Inflammatory macrophage (primary cell): Measurements from ENCODE around the gene RUNX2.

Experiments used
- DNase-seq, 2 donors: peaks; one replicate each; pipeline ENCODE4 v3.0.0-alpha.2; 2020 to 2022

The RUNX2 gene

DNA sequence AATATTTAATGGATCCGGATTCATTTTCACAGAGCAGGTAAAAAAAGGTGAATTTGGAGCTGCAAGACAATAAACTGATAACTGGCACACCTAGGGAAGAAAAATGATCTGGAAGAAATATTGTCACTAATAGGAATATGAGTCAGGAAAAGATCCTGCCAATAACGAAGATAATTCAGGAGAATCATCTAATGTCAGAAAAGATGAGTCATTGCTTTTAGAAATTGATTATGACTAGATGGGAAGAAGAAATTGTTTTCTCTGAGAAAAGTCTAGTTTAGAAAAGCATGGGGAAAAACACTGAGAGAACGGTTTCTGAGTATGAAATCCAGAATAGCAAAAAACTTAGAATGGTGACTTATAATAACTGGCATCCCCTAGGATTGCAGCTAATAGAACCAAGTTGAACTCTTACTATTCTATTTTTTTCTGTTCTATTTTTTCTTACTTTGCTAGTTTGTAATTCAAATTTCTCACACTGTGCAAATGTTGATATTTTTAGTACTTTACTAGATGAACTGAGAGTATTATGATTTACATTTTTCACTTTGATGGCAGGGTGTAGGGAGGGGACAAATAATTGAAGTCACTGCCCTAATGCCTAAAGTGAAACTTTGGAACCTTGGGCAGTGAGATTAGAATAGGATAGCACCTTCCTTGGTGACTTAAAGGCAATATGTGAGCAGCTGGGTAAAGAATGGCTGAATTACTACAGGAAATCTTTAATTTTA lies 87.8 kb downstream of the RUNX2 start:
- no peak for DNase-seq

DNA sequence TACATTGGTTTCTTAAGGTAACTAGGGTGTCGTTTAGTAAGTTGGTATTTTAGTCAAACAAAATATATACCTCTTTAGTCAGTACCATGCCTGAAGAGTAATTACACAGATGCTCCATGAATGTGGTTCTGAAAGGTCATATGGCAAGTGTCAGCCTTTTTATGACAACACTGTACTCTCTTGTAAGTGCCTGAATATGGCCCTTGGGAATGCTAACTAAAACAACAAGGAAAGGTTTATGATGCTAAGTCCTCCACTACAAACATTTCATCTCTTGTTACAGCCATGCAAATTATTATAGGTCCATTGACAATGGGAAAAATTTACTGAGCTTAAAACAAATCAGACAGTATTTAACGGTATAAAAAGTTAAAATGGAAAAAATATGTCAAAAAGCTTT lies 88.6 kb downstream of the RUNX2 start:
- DNase-seq: no peak

DNA sequence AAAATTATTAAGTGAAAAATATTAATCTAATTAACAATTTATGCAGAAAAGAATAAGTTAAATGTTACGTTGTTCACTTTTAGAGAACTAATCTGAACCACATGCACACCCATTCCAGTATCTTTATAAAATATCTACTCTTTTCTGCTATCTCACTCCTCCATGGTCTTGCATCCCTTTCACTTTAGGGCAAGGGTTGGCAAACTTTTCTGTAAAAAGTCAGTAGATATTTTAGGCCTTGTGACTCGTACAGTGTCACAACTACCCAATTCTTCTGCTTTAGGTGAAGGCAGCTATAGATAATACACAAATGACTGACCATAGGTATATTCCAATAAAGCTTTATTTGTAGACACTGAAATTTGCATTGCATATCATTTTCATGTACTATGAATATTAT lies 89.3 kb downstream of the RUNX2 start:
- DNase-seq: no peak

- DNase-seq: peak; percentile 68 to 77
Observed at GRCh38 chr6:45419571-45420082, 91.5 kb downstream of the RUNX2 start.

GRCh38 chr6:45420083-45420908 lies 92.2 kb downstream of the RUNX2 start:
- DNase-seq: peak in 1 of 2 donors; percentile 40

DNA sequence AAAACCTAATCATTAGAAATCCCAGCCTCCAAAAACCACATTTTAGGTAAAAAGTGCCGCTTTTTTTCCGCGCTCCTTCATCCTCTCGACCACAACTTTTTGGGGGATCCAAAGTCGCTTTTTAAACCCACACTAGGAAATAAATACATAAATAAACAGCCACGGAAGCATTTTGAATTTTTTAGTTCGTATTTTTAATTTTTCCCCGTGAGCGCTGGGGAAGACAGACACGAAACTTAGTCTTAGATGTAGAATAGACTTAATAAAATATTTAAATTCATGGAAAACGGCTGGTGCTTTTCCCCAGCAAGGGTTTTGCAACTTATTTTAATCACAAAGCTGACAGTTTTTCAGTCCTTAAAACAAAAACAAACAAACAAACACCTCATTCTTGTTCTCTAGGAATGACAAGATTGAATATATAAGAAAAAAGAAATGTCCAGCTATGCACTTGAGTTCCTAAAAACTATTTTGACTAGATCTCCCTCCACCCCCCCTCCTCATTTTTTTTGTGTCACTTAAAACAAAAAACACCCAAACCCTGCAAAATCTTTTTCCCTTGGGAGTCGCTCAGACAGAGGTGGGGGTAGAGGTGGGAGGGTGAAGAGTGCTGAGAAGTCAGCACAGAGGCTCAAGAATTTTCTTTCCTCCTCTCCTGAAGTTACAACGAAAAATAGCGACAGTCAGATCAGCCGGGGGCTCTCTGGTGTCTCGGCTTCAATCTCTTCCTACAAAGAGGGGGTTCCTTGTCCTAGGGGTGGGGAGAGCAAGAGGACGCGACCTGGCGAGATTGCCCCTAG lies 93.0 kb downstream of the RUNX2 start:
- DNase-seq: no peak

DNA sequence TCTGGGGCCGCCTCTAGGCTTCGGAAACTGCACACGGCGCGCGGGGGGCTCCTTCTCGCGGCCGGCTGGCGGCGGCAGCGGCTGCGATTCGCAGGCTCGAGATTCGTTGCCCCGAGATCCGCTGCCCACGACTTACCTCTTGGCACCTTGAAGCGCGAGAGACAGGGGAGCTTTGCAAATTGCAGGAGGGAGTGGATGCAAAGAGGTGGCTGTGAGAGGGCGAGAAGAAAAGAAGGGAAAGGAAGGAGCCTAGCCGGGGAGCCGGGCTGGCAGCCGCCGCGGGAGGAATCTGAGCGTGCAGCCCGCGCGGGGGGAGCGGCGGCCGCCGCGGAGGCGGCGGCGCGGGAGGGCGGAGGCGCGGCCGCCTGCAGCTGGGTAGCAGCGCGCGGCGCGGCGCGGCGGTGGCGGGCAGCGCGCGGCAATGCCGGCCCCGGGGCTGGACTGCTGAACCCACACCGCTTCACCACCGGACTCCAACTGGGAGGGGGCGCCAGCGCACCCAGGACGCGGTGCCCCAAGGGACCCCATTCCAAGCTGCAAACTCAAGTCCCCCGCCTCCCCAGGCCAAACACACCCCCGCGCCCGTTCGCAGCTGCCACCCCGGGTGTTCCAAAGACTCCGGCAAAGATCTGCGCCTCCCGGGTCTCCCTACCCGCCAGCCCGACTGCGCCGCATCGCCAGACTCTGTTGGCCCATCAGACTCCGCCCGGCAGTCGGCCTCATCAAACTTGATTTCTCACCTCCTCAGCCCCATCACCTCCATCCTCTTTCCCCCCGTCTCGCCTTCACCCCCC lies 93.8 kb downstream of the RUNX2 start:
- DNase-seq: peak in 1 of 2 donors; percentile 37

DNA sequence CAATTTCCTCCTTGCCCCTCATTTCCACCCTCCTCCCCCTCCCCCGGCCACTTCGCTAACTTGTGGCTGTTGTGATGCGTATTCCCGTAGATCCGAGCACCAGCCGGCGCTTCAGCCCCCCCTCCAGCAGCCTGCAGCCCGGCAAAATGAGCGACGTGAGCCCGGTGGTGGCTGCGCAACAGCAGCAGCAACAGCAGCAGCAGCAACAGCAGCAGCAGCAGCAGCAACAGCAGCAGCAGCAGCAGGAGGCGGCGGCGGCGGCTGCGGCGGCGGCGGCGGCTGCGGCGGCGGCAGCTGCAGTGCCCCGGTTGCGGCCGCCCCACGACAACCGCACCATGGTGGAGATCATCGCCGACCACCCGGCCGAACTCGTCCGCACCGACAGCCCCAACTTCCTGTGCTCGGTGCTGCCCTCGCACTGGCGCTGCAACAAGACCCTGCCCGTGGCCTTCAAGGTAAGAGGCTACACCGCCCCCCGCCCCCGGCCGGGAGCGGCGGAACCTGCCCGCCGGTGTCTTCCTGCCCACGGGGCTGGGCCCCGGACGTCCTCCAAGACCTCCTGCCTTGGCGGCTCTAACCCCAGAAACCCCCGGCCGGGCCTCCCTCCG lies 94.5 kb downstream of the RUNX2 start:
- DNase-seq: peak in 1 of 2 donors; percentile 49

DNA sequence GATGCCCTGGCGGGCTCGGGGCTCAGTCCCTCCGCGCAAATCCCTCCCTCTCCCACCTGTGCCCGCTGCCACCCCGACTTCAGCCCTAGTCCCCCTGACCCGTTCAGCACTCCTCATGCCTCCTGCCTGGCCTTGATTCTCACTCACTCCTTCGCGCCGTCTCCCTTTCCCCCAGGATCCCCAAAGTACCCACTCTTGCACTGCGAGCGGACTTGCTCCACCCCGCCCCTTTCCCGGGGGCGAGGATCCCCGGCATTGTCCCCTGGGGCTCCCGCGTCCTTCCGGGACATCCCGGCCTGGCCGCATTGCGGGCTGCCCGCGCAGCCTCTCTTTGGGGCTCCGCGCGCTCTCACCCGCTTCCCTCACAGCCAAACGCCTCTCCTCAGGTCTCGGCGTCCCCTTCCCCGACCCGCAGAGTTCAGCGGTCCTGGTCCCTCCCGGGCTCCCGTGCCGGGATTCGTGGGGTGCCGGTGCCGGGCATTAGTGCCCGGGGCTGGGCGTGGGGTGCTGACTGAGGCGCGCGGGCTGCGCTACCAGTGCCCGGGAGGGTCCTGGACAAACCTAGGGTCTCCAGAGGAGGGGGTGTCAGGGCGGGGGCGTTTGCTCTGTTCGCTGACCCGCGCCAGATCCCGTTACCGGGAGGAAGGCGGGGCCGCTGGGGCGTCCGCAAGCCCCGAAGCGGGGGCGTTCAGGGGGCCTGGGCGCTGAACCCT lies 95.1 kb downstream of the RUNX2 start:
- DNase-seq: no peak

DNA sequence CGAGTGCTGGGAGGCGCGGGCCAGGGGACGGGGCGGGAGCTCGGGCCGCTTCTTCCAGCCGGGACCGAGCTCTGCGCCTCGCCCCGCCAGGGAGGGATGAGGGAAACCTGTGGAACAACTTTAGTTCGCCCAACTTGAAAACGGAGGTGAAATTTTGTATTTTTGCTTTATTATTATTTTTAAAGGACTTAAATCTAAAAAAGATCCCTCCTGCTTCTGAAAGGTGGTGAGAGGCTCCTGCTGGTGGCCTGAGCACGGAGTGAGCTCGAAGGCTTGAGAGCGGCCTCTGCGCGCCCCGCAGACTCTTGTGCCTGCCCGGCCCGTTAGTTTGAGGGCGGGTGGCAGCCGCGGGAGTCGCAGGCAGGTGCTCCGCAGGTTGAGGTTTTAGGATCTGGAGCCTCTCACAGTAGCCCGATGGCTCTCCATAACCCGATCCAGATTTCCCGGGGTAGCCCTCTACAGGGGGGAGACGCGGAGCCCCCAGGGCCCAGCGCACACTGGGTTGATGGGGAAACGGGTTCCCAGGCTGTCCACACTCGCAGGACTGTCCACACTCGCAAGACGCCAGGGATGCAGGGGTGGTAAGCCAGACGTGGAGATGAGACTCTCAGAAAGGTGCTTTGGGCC lies 95.8 kb downstream of the RUNX2 start:
- no peak for DNase-seq

DNA sequence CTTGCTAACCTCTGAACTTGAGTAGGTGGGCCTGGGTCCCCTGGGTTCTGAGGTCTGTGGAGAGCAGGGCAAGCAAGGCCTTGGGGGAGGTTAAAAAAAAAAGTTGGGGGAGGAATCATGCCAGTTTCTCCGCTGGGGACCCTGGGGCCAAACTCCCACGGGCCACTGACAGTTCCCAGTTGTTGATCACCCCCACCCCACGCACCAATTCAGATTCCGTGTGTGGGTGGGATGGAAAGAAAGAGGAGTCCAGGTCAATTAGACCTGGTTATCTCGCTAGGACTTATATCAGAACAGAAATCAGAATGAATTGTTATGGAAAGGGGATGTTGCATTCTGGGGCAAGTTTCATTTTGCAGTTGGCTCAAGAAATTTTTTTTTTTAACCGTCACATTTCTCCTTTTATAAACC lies 96.3 kb downstream of the RUNX2 start:
- DNase-seq: no peak

DNA sequence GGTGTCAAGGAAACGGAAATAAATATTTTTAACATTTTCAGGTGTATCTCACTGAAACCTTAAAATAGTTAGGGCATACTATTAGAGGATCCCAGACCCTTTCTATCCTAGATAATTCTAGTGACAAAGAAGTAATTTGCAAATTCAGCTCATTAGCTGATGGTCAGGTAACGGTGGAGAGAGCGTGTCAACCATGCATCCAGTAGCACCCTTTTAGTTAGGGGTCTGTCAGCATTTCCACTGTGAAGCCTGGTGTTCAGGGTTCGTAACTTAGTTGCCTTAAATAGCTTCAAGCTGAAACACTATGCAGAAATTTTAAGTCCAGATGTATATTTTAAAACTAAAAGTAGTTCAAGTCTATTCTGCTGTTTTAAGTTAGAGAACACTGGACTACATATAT lies 98.1 kb downstream of the RUNX2 start:
- no peak for DNase-seq

DNA sequence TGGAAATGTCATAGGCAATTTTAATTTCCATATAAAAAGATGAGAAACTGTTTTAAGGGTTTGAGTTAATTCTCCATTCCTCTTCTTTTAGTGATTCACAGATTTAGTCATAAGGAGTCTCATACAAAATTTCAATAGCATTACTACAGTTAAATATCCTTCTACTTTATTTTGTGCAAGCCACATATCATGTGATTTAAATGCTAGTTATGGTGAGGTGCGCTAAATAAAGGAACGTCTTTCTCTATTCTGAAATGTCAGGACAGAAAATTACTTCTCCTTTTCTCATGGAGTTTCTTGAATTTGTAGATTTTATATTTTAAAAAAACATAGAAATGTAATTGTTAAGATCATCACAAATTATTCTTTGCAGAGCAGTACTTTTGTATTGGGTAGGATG lies 99.6 kb downstream of the RUNX2 start:
- peak in 1 of 2 donors; percentile 72 for DNase-seq

GRCh38 chr6:45428727-45429126 lies 100.6 kb downstream of the RUNX2 start:
- DNase-seq: no peak

GRCh38 chr6:45430590-45431202 lies 102.6 kb downstream of the RUNX2 start:
- no peak for DNase-seq

DNA sequence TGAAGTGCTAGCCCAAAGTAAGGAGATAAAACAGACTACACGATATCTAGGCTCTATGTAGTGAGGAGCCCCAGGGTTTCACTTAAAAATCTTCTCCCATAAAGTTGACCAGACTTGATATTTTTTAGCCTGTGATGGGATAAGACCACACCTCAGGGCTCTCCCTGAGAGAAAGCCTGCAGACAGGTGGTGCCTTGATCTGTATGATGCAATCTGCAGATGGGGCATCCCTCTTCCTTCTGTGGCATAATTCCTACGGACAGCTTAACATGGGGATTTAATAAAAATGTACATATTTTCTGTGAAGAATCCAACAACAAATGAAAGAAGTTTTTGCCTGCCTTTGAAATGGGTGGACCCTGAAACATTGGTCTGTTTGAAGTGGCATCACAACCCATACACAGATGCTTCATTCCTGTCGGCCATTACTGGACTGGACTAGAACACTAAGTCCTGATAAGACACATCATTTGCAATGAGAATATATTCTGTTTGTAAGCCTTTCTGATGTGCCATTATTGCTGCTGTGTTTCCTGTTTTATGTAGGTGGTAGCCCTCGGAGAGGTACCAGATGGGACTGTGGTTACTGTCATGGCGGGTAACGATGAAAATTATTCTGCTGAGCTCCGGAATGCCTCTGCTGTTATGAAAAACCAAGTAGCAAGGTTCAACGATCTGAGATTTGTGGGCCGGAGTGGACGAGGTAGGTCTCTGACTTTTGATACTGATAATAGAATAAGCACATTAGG lies 103.4 kb downstream of the RUNX2 start:
- DNase-seq: no peak

DNA sequence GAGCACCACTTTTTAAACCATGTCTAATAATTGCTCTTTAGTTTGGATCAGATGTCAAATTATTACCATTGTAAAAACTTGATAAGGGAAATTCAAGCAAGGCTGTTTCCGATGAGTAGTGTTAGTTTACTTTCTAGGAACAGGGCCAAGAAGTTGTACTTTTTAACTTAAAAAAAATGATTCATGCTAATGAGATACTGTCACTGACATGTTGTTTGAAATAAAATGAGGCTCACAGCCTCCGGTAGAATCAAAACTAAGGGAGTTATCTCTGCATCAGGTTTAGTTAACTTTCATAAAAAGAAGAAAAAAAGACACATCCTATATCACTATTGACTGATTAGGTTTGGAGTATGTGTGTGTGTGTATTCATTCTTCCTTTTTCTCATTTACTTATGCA lies 104.8 kb downstream of the RUNX2 start:
- no peak for DNase-seq

DNA sequence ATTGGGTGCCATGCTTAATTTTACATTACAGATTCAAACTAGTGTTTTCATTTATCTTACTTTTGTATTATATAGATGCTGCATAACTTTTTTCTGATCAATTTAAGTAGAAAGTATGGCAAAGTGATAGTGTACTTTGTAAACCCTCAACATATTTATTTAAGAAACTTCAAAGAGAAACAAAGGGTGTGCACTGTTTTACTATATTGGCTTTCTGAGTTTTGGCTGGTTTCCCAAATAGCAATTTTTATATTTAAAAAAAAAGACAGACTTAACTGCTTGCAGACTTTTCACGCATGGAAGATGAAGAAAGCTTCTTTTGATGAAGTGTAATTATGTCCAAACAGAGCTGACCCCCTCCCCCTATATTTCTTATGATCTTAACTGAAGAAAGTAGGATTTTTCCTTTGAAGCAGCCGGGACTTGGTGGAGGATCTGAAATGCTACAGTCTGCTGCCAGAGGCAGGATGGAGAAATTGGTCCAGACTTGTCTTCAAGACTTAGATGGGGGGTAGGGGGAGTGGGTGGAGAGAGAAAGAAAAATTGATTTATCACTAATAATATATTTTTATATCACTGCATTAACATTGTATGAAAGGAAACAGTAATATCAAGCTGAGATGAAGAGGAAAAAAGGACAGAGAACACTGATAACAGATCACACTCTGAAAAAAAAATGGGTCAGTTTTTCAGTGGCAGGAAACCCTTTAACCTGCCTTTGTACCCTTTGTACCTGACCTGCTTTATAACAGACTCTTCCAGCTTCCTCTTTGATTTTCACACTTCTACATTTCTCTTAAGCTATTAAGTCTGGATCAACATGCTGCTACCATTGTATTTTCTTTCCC lies 105.6 kb downstream of the RUNX2 start:
- DNase-seq: no peak
